Sciatic nerve (tissue), 1 donor: Measurements from ENCODE around the gene C22orf23. TPM values are rescaled to one million over a fixed set of nuclear protein-coding genes. Genes with fewer than 3 reads are reported as not detected.

Source experiments
- microRNA-seq: library from miRNA; unstranded; fragments of <30 nt; microRNA quantifications from one replicate; pipeline ENCODE4 v1.2.0, GENCODE V29; 2020
- total RNA-seq: library from RNA; stranded (reverse); fragmentation: NEBNext Ultra II Directional; extraction: Animal tissue kit (Norgen Biotek cat#: 25700); gene quantifications from one replicate; pipeline ENCODE4 v1.2.1, GENCODE V29; 2021
- donor health status: DM: no; HTN: no; CAD: no.

The C22orf23 gene
- total RNA-seq, 1 donor from 2014 or later, result 0.45 TPM

Small RNA genes within 50 kb of the gene (microRNA-seq; reads per million reads assigned to microRNA genes)
- gene MIR4534 (not detected), gene MIR6820 (not detected)

Other genes with a start within 250 kb of the C22orf23 start
- gene GCAT, start 145.7 kb downstream of the C22orf23 start, total RNA-seq, result 7.6 TPM
- gene GALR3, start 130.2 kb downstream of the C22orf23 start, total RNA-seq, result not detected
- 17.3 TPM for gene ANKRD54, start 109.3 kb downstream of the C22orf23 start, total RNA-seq
- 315 TPM for gene EIF3L, start 104.2 kb downstream of the C22orf23 start, total RNA-seq
- gene MICALL1, start 47.3 kb downstream of the C22orf23 start, total RNA-seq, result 30.4 TPM
- 94.8 TPM for gene POLR2F, start 98 bp upstream of the C22orf23 start, total RNA-seq
- gene SOX10, start 31.0 kb upstream of the C22orf23 start, total RNA-seq, result 179 TPM
- 28.7 TPM for gene PICK1, start 103.8 kb upstream of the C22orf23 start, total RNA-seq
- 1.7 TPM for gene SLC16A8, start 130.6 kb upstream of the C22orf23 start, total RNA-seq
- 1.6 TPM for gene BAIAP2L2, start 157.1 kb upstream of the C22orf23 start, total RNA-seq
- 53.7 TPM for gene PLA2G6, start 228.2 kb upstream of the C22orf23 start, total RNA-seq
- 67.6 TPM for gene MAFF, start 248.4 kb upstream of the C22orf23 start, total RNA-seq